ELF-1 (cell line): Measurements from ENCODE around the gene TSPAN11.
"Not testable (repeated sequence)": the region's sequence is repeated elsewhere in the genome, so short reads cannot be mapped to it uniquely, and the experiment has no call there.

Source experiments
- DNase-seq: peaks from one replicate; pipeline ENCODE4 v3.0.0-alpha.2; 2016; ENCODE audit warnings: low read depth, low spot score

Gene TSPAN11, protein sequence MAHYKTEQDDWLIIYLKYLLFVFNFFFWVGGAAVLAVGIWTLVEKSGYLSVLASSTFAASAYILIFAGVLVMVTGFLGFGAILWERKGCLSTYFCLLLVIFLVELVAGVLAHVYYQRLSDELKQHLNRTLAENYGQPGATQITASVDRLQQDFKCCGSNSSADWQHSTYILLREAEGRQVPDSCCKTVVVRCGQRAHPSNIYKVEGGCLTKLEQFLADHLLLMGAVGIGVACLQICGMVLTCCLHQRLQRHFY

DNA sequence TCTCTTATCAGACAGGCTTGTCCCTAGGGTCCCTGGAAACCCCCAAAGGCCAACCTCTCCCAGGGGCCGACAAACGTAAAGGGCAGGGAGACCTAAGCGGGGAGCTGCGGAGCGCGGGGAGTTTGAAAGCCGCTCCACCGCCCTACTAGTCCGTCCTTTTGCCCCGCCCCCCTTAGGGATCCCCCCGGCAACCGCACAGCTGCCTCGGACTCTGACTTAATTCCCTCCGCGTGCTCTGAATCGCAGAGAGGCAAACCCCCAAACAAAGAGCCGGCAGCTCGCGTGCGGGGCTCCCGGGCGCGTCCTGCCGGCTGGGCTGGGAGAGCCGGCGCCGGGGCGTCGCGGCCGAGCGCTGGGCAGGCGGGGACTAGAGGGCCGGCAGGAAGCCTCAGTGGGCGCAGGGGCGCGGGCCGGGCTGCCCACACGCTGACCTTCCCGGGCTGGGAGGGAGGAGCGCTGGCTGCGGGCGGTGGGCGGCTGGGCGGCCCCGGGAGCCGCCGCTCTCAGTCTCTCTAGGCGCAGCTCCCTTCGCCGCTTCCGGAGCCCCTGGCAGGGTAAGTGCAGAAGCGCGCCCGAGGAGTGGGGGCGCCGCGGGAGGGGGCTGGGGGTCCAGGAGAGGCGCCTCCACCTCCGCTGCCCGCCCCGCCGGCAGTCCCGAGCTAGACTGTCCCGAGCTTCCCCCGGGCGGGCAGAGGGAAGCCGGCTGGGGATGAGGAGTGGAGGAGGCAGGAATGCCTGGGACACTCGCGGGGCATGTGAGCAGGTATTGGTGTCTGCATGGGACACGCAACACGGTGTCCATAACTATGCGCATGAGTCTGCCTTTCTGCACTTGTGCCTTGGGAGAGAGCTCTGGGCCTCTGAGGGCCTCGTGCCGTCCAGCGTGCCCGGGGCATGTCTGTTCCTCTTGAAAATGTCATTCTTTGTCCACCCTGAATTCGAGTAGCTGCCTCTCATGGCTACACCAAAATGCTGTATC, at the start of gene TSPAN11:
TSPAN11 (plus strand) TSS at position 506 of the 979 bp plus-strand sequence. CDS start 27,244 bp downstream, outside the sequence.
- DNase-seq: peak; percentile 54

DNA sequence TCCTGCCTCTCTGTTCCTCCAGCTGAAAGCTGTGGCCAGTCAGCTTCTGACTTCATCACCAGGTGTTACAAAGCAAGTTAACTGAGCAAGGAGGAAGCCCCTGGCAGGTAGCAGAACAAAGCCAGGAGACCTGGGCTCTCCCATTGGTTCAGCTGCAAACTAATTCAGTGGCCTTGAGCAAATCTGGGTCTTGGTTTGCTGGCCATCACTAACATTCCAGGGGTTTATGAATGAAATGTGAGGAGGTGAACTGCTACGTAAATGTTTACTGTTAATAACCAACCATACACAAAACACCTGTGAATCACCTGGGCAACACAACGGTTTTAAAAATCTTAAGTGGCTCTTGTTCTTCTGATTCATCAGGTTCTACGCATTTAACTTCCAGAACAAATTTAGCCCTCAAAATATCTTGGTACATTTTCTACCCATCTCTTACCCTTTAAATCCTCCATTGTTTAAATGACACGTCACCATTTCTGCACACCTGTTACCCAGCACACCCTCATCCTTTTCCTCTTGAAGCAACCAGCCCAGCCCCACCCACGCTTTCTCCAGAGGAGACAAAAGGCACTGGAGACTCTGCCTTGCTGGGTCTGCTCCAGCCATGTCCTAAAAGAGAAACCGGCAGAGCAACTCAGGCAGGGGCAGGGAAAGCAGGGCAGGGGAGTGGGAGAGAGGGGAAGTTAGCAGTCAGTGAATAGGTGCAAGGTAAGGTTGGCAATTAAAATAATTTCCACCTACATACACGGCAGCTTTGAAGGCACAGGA, 49.3 kb upstream of the TSPAN11 start:
- DNase-seq: peak; percentile 23

DNA sequence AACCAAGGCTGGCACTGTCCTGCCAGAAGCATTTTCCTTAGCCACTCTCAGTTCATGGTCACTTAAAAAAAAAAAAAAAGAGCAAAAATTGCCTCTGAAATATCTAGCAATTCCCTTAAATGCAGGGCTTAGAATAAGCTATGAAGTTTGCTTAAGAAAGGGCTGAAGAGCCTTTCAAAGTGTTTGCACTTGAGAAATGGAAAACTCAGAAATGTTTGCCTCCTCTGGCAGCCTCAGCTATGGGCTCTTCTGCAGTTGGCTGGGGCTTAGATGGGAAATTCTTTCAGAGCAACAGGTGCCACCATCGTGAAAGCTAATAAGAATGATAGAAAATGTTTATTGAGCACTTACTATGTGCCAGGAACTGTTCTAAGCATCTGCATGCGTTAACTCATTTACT, 48.5 kb upstream of the TSPAN11 start:
- no peak for DNase-seq

DNA sequence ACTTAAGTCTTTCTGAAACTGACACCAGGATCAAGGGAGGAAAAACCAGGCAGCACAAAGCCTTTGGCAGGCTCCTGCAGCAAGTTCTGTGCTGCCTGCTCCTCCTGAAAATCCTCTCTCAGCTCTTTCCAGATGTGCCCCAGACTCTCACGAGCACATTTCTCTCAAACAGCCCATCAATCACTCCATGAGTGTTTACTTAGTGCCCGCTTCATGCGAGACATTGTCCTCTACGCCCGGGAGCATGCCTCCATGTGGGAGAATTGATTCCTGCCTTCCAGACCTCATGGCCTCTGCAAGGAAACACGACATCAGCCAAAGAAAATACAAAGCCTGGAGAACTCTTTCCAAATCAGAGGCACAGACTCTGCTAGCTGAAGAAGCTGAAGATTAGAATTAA, 46.5 kb upstream of the TSPAN11 start:
- peak; percentile 59 for DNase-seq

DNA sequence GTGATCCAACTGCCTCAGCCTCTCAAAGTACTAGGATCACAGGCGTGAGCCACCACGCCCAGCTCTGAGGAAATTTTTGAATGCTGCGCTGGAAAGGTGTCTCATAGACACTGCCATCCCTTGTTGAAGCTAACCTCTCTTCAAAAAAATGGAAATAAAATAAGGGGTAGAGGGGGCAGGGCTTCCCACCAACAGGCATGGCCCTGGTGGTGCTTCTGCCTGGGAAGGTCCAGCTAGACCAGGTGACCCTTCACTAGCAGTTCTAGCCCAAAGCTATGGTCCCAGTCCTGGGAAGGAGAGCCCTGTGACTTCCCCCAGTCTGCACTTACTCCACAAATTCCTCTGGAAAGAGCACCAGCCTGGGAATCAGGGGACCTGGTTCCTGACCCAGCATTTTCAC, 45.7 kb upstream of the TSPAN11 start:
- no peak for DNase-seq

DNA sequence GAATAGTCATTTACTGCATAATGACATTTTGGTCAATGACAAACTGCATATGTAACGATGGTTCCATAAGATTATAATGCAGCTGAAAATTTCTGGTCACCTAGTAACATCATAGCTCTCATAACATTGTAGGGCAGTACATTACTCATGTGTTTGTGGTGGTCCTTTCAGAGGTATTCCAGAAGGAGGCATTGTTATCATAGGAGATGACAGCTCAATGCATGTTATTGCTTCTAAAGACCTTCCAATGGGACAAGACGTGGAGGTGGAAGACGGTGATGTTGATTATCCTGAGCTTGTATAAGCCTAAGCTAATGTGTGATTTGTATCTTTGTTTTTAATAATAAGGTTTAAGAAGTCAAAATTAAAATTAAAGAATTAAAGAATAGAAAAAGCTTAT, 43.8 kb upstream of the TSPAN11 start:
- DNase-seq: no peak

DNA sequence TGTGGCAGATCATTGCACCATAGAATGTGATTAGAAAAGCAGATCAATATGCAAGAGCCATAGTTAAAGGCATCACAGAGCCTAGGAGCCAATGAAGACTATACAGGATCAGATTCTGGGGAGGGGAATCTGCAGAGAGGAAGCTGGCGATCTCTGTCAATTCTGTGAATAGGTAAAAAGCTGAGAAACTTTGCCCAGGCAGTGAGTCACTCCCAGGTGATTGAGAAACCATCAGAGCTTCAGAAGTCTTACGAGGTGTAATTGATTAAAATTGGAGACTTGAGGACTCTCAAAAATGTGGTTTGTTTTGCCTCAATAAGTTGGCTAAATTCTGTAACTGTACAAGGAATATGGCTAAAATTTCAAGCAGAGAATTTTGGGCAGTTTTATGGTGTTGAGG, 41.7 kb upstream of the TSPAN11 start:
- no peak for DNase-seq

DNA sequence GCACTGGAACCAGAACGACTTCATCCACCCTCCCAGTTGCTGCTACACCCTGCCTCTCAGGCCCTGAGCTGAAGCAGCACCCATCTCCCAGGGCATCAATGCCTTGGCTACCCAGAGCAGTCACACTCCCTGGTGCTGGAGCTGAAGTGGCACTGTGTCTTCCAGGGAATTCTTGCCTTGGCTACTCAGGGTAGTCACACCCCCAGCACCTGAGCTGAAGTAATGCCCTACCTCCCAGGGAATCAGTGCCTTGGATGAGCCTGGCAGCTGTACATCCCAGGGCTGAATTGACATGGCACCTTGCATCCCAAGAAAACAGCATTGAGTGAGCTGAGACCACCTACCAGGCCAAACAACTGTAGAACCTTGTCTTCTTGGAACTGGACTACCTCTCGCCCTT, 41.2 kb upstream of the TSPAN11 start:
- no peak for DNase-seq

DNA sequence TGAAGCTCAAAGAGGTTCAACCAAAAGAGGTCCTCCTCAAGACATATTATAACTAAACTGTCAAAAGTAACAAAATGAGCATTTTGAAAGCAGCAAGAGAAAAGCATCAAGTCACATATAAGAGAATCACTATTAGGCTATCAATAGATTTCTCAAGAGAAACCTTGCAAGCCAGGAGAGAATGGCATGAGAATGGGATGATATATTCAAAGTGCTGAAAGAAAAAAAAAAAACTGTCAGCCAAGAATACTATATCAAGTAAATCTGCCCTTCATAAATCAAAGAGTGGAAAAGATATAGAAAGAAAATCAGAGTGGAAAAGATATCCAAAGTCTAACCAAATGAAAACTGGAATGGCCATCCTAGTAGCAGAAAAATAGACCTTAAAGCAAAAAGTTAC, 39.3 kb upstream of the TSPAN11 start:
- no peak for DNase-seq

DNA sequence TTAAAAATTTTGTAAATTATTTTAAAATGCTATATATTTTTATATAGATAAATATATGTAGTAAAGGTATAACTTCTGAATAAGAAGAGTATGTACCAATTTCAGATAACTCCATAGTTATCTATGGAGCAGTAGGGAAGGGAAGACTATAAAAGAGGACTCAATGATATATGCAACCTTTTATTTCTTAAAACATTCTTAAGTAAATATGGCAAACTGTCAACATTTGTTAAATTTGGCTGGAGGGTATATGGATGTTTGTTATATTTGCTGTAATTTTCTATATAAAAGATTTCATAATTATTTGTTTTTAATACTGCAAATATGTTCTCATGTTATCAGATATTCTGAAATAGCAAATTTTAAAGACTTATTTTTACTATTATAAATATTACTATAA, 38.3 kb upstream of the TSPAN11 start:
- no peak for DNase-seq

DNA sequence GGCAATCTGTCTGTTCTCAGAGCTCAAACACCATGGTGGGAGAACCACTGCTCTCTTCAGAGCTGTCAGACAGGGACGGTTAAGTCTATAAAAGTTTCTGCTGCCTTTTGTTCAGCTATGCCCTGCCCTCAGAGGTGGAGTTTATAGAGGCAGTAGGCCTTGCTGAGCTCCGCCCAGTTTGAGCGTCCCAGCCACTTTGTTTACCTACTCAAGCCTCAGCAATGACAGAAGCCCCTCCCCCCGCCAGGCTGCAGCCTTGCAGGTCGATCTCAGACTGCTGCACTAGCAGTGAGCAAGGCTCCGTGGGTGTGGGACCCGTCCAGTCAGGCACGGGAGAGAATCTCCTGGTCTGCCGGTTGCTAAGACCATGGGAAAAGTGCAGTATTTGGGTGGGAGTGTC, 32.0 kb upstream of the TSPAN11 start:
- not testable (repeated sequence) for DNase-seq

DNA sequence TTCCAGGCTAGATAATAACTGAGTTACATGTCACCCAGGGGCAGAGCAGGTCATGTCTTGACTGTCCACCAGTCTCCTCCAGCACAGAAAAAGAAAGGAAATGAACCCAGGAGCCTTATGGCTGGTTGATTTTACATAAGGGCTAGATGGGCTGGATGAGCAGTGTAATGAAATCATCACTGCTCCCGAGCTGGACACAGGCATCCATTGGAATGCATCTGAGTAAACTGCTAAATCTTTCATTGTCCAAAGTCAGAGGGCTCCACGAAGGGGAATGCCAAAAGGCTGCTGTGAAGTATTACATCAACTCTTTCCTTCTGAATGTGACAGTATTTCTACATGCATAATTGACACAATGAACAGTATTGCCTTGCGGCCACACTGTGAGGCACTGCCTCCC, 30.1 kb upstream of the TSPAN11 start:
- DNase-seq: no peak

DNA sequence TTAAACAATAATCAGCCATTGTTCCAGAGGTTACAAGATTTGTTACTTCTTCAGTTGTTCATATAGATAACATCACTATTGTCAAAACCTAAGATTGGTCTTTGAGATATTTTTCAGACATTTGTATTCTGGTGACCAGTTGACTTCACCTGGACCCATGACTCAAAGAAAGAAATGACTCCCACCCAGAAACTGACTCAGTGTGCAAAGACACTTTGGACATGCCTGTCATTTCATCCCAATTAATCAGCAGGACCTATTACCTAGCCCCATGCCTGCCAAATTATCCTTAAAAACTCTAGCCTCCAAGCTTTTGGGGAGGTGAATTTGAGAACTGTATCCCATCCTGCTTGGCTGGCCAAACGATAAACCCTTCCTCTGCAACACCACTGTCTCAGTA, 27.7 kb upstream of the TSPAN11 start:
- DNase-seq: no peak

DNA sequence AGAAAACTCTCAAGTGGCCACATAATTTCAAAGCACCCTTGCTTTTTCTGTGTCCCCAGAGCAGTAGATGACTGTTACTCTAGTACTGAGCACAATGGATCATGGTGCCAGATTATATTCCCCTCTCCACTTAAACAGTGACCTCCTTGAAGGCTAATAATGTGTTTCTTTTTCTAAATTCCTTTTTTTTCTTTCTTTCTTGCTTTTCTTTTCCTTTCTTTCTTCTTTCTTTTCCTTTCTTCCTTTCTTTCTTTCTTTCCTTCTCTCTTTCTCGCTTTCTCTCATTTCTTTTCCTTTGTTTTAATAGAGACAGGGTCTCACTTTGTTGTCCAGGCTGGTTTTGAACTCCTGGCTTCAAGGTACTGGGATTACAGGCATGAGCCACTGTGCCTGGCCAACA, 26.2 kb upstream of the TSPAN11 start:
- DNase-seq: no peak

DNA sequence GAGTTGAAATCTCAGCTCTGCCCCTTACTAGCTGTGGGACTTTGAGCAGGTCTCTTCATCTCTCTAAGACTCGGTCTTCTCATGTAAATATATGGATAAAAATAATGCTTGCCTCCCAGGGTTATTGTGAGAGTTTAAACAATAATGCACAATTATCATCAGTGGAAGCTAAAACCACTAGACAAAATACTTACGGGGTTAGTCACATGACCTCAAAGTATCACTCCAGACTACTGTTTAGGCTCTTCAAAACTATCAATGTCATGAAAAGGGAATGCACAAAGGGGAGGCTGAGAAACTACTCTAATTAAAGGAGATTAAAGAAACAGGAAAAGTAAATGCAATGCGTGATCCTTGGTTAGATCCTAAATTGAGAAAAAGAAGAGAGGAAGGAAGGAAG, 24.5 kb upstream of the TSPAN11 start:
- no peak for DNase-seq

DNA sequence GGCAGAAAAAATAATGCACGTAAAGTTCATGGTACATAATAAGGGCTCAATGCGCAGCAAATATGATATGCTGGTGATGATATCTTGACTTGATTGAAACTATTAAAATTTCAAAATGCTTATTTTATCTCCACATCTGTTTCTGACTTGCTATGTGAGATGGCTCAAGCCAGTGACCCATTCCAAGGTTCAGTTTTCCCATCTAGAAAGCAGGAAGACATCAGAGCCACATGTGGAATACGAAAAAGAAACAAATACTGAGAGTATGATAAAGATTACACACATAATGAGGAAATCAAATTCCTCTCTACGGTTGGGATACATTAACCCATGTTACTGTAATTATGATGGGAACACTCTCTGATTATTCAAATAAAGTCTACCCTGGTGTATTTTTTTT, 24.0 kb upstream of the TSPAN11 start:
- DNase-seq: no peak

DNA sequence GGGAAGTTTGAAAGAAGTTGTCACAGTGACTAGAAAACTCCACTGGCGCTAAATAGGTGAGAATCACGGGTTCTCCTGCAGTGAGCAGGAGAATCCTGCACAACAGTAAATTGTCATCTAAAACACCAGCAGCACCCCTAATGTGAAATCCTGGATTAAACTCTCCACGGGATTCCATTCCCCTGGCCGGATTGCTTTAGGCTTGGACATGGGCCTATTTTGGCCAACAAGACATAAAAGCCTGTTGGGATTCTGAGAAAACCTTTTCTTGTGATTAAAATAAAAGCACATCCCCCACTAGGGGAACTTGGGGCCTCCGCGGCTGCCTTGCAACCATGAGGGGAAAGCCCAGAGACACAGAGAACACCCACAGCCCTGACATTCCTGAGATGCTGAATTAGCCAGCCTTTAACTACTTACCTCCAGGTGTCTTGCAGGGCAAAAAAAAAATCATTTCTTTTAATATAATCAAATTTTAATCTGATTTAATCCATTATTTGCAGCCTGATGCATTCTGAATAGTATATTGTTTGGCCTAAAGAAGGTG, 21.0 kb upstream of the TSPAN11 start:
- DNase-seq: no peak

DNA sequence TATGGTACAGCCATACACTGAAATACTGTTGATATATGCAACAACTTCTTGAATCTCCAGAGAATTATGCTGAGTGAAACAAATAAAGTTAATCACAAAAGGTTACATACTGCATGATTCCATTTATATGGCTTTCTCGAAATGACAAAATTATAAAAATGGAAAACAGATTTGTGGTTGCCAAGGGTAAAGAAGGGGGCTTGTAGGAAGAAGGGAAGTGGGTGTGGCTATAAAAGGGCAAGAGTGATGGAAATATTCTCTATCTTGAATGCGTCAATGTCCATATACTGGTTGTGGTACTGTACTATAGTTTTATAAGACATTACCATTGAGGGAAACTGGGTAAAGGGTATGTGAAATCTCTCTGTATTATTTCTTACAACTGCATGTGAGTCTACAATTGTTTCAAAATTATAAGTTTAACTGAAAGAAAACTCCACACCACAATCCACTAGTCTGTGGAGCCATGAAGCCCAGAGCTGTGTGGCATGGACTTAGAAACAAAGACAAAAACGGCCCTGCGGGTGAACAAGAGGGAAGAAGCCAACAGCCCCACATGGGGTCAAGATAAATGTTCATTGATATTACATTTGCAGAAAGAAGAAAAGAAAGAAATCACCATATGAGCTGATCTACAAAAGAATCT, 18.3 kb upstream of the TSPAN11 start:
- DNase-seq: no peak

DNA sequence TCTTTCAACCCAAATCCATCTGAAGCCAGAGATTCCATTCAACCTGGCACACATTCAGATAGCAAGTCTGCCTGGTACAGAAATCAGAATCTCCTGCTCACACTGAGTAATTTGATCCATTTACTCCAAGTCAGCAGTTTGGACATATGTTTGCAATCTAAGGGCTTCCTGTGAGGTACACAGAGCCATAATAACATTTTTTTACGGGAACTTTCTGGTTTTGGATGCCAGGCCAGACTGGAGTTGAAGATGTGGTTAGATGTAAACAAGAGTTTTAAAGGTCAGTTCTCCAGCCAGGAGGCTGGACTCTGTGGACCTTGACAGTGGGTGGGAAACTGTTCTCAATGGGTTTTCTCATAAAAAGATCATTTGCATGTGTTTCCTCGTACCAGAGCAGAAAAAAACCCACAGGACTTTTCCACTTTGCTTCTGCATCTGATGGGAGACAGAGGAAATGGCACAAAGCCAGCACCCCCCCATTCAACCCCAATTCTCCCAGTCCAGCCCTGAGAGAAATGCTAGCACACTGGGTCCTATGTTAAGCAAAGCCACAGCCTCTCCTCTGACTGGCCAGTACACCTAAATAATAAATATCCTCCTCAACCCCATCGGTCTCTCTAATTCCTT, 17.7 kb upstream of the TSPAN11 start:
- DNase-seq: no peak

DNA sequence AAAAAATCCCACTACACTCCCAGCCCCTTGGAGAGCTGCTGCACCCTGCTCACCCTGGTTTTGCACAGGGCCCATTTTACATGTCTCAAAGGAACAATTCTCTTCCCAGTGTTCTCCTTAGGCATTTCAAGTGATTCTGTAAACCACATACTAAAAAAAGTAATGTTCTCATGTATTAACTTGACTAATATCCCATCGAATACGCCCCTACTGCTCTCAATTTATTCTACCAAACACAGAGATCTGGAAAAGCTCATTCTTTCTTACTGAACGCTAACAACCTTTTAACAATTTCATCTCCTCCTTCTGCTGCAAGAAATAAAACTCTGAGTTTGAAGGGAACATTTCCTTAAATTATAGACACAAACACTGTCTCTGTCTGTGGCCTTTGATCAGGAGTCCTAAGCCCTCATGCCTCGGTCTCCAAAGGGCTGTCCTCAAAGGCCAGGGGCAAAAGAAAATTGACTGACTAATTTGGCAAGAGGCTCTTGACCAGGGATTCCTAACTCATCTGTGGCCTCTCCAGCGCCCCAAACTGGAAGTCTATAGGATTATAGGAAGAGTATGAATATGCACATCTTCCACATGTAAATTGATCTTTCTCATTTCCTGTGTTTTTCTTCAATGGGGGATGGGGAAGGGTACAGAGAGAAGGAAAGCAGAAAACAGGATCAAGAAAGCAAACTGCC, 17.1 kb upstream of the TSPAN11 start:
- DNase-seq: no peak

DNA sequence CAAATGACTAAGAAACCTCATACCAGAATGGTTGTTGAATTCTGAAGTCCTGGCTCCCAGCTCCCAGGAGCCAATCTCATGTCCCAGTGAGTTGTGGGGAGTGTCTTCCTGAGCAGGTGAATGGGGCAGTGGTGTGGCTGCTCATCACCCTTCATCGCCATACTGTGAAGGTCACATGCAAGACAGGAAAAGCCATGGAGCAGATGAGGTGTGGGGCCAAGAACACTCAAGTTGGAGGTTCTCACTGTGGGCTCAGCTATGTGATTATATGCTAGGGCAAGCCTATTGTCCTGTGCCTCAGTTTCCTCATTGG, 16.6 kb upstream of the TSPAN11 start:
- no peak for DNase-seq
